ENCODE data around the gene C9orf152. TPM values are rescaled to one million over a fixed set of nuclear protein-coding genes. Genes with fewer than 3 reads are reported as not detected.

C9orf152 gene
- total and polyA plus RNA-seq, 2 donors from 2014 or later, result 1.8 TPM; not detected in 1

GRCh38 chr9:110160685-110161084 lies 47.3 kb downstream of the C9orf152 start:
- no peak overlapping the region for H3K4me3 ChIP-seq (ENCODE audit: low read length in 3 of 3)
- TF ChIP-seq CTCF (IDR thresholded peaks at IDR 0.05; ENCODE audit: borderline replicate concordance, extremely low read depth, insufficient read depth), result no peak
- intact Hi-C loops (cut with DNase I), result no loop called here
- peaks cover 0 to 8% (median 2%) of the 10 kb centered on the region in 3 donors for H3K36me3 ChIP-seq (ENCODE audit: control insufficient read depth in 2 of 3, insufficient read depth in 3 of 3, low read length in 3 of 3)
- H3K27ac ChIP-seq (ENCODE audit: low read depth in 2 of 2, low read length in 2 of 2), result no peak overlapping the region
- H3K9me3 ChIP-seq (ENCODE audit: control insufficient read depth in 2 of 3, insufficient read depth in 1 of 3, low read length in 3 of 3), result no peaks in the 10 kb centered on the region
- H3K9ac ChIP-seq (ENCODE audit: low read length in 3 of 3), result no peak overlapping the region
- FAIRE-seq (no peak), DNase-seq (no peak)
- H3K27me3 ChIP-seq (ENCODE audit: control insufficient read depth, insufficient read depth, low read length), result no peaks in the 10 kb centered on the region
- H3K4me1 ChIP-seq (ENCODE audit: control insufficient read depth in 2 of 3, insufficient read depth in 2 of 3, low read depth in 1 of 3, low read length in 3 of 3), result peaks cover 0 to 9% (median 2%) of the 10 kb centered on the region in 3 donors

GRCh38 chr9:110160123-110160522 lies 47.8 kb downstream of the C9orf152 start:
- no peaks in the 10 kb centered on the region for H3K9me3 ChIP-seq (ENCODE audit: control insufficient read depth in 2 of 3, insufficient read depth in 1 of 3, low read length in 3 of 3)
- H3K36me3 ChIP-seq (ENCODE audit: control insufficient read depth in 2 of 3, insufficient read depth in 3 of 3, low read length in 3 of 3), result peaks cover 0 to 8% (median 2%) of the 10 kb centered on the region in 3 donors
- FAIRE-seq (no peak), DNase-seq (no peak)
- no peak for TF ChIP-seq CTCF (IDR thresholded peaks at IDR 0.05; ENCODE audit: borderline replicate concordance, extremely low read depth, insufficient read depth)
- no peak overlapping the region for H3K4me3 ChIP-seq (ENCODE audit: low read length in 3 of 3)
- peaks cover 0 to 9% (median 2%) of the 10 kb centered on the region in 3 donors for H3K4me1 ChIP-seq (ENCODE audit: control insufficient read depth in 2 of 3, insufficient read depth in 2 of 3, low read depth in 1 of 3, low read length in 3 of 3)
- intact Hi-C loops (cut with DNase I), result no loop called here
- H3K9ac ChIP-seq (ENCODE audit: low read length in 3 of 3), result no peak overlapping the region
- H3K27me3 ChIP-seq (ENCODE audit: control insufficient read depth, insufficient read depth, low read length), result no peaks in the 10 kb centered on the region
- no peak overlapping the region for H3K27ac ChIP-seq (ENCODE audit: low read depth in 2 of 2, low read length in 2 of 2)

GRCh38 chr9:110157823-110158664 lies 49.9 kb downstream of the C9orf152 start:
- Histone ChIP-seq H3K4me3 (ENCODE audit: low read length in 3 of 3) (no peak overlapping the region), H3K4me1 (ENCODE audit: control insufficient read depth in 2 of 3, insufficient read depth in 2 of 3, low read depth in 1 of 3, low read length in 3 of 3) (peaks cover 0 to 10% (median 2%) of the 10 kb centered on the region in 3 donors), H3K36me3 (ENCODE audit: control insufficient read depth in 2 of 3, insufficient read depth in 3 of 3, low read length in 3 of 3) (peaks cover 0 to 8% (median 2%) of the 10 kb centered on the region in 3 donors), H3K27ac (ENCODE audit: low read depth in 2 of 2, low read length in 2 of 2) (no peak overlapping the region), H3K9ac (ENCODE audit: low read length in 3 of 3) (no peak overlapping the region), H3K9me3 (ENCODE audit: control insufficient read depth in 2 of 3, insufficient read depth in 1 of 3, low read length in 3 of 3) (no peaks in the 10 kb centered on the region), H3K27me3 (ENCODE audit: control insufficient read depth, insufficient read depth, low read length) (no peaks in the 10 kb centered on the region)
- no peak for TF ChIP-seq CTCF (IDR thresholded peaks at IDR 0.05; ENCODE audit: borderline replicate concordance, extremely low read depth, insufficient read depth)
- intact Hi-C loops (cut with DNase I), result loop anchor here (10.0 kb wide), 1 partner anchor 263 kb away; no protein-coding TSS in a partner anchor
- FAIRE-seq (no peak), DNase-seq (no peak)
